Measurements from ENCODE around the gene PMPCA. TPM values are rescaled to one million over a fixed set of nuclear protein-coding genes. Genes with fewer than 3 reads are reported as not detected.

Gene PMPCA
- total and polyA plus RNA-seq, 2 donors (not counting 3 experiments of a cell fraction or from before 2014, with no cell fraction given), result 69.0 to 75.3 TPM

GRCh38 chr9:136470356-136470755 lies 59.9 kb downstream of the PMPCA start:
- no peak for FAIRE-seq
- Histone ChIP-seq H3K9me1 (replicated peaks; ENCODE audit: control insufficient read depth, extremely low read depth, insufficient read depth, low read length) (no peaks in the 10 kb centered on the region), H4K20me1 (replicated peaks; ENCODE audit: control insufficient read depth, extremely low read depth, insufficient read depth, low read length) (no peaks in the 10 kb centered on the region), H3K9ac (replicated peaks; ENCODE audit: extremely low read depth, insufficient read depth, low read length) (no peak overlapping the region), H3K36me3 (ENCODE audit: control insufficient read depth in 2 of 2, extremely low read depth in 1 of 2, insufficient read depth in 2 of 2, low read length in 2 of 2) (peaks cover 28 to 85% of the 10 kb centered on the region in 2 experiments), H3K27me3 (ENCODE audit: control insufficient read depth in 2 of 2, insufficient read depth in 2 of 2, low read length in 2 of 2) (no peaks in the 10 kb centered on the region), H3K9me3 (replicated peaks; ENCODE audit: control insufficient read depth, insufficient read depth, low read length) (no peaks in the 10 kb centered on the region), H3K4me3 (replicated peaks in 1 of 3; ENCODE audit: insufficient read depth in 1 of 3, low read depth in 1 of 3, low read length in 3 of 3) (no peak overlapping the region), H3K27ac (ENCODE audit: insufficient read depth, low read depth, low read length) (no peak overlapping the region), H3K4me2 (ENCODE audit: insufficient read depth, low read length) (no peak overlapping the region), H3K79me2 (ENCODE audit: control insufficient read depth, insufficient read depth, low read length) (peaks cover 50% of the 10 kb centered on the region), H3K4me1 (ENCODE audit: control insufficient read depth, extremely low read depth, insufficient read depth, low read length) (no peaks in the 10 kb centered on the region), H2AFZ (ENCODE audit: low read depth, low read length) (no peak overlapping the region)
- no peak for DNase-seq (ENCODE audit: low read depth, low spot score)
- CTCF ChIA-PET, result no interaction called here
- TF ChIP-seq CTCF (IDR thresholded peaks at IDR 0.05; ENCODE audit: extremely low read depth in 1 of 2, insufficient read depth in 1 of 2, low read depth in 1 of 2, low read length in 2 of 2) (no peak), GATA2 (IDR thresholded peaks at IDR 0.05; ENCODE audit: insufficient read depth, insufficient read length, low read depth, low read length) (no peak)
- BruUV-seq (replicated peaks), result no TSS peak
- intact Hi-C loops (cut with micrococcal nuclease), result no loop called here
- POLR2A ChIA-PET, result no interaction called here
- dilution Hi-C loops (cut with MboI; ENCODE audit: extremely low pct_ligation_motif_present, low sequenced_read_pairs), result no loop called here

- peaks cover 33 to 85% of the 10 kb centered on the region in 2 experiments for H3K36me3 ChIP-seq (ENCODE audit: control insufficient read depth in 2 of 2, extremely low read depth in 1 of 2, insufficient read depth in 2 of 2, low read length in 2 of 2)
Measured at GRCh38 chr9:136470792-136471469, 60.5 kb downstream of the PMPCA start.

More at GRCh38 chr9:136470792-136471469, 60.5 kb downstream of the PMPCA start:
- H3K9ac ChIP-seq (replicated peaks; ENCODE audit: extremely low read depth, insufficient read depth, low read length), result no peak overlapping the region
- TF ChIP-seq POLR2AphosphoS5 (IDR thresholded peaks at IDR 0.05; ENCODE audit: insufficient read depth, low read depth, low read length) (no peak), MYC (IDR thresholded peaks at IDR 0.05; ENCODE audit: low read depth, low read length) (no peak), GATA2 (IDR thresholded peaks at IDR 0.05; ENCODE audit: insufficient read depth, insufficient read length, low read depth, low read length) (no peak), EZH2 (IDR thresholded peaks at IDR 0.05; ENCODE audit: borderline replicate concordance, low read depth, low read length, severe bottlenecking) (no peak), CTCF (IDR thresholded peaks at IDR 0.05; ENCODE audit: extremely low read depth in 1 of 2, insufficient read depth in 1 of 2, low read depth in 1 of 2, low read length in 2 of 2) (no peak), MAX (IDR thresholded peaks at IDR 0.05; ENCODE audit: insufficient read depth, insufficient read length) (no peak), FOS (IDR thresholded peaks at IDR 0.05; ENCODE audit: borderline replicate concordance, insufficient read depth, low read length) (no peak), POLR2A (IDR thresholded peaks at IDR 0.05; ENCODE audit: low read depth, low read length) (no peak), JUN (IDR thresholded peaks at IDR 0.05; ENCODE audit: borderline replicate concordance, insufficient read depth, insufficient read length, low read depth) (no peak)
- DNase-seq (ENCODE audit: low read depth, low spot score) (no peak), FAIRE-seq (no peak)
- no peaks in the 10 kb centered on the region for H4K20me1 ChIP-seq (replicated peaks; ENCODE audit: control insufficient read depth, extremely low read depth, insufficient read depth, low read length)
- no peaks in the 10 kb centered on the region for H3K27me3 ChIP-seq (ENCODE audit: control insufficient read depth in 2 of 2, insufficient read depth in 2 of 2, low read length in 2 of 2)
- POLR2A ChIA-PET, result no interaction called here
- CTCF ChIA-PET, result no interaction called here
- peaks cover 53% of the 10 kb centered on the region for H3K79me2 ChIP-seq (ENCODE audit: control insufficient read depth, insufficient read depth, low read length)
- intact Hi-C loops (cut with micrococcal nuclease) (no loop called here), dilution Hi-C loops (cut with MboI; ENCODE audit: extremely low pct_ligation_motif_present, low sequenced_read_pairs) (no loop called here)
- no peak overlapping the region for H3K4me2 ChIP-seq (ENCODE audit: insufficient read depth, low read length)
- no TSS peak for BruUV-seq (replicated peaks)
- H2AFZ ChIP-seq (ENCODE audit: low read depth, low read length), result no peak overlapping the region
- H3K4me3 ChIP-seq (replicated peaks in 1 of 3; ENCODE audit: insufficient read depth in 1 of 3, low read depth in 1 of 3, low read length in 3 of 3), result no peak overlapping the region
- H3K9me3 ChIP-seq (replicated peaks; ENCODE audit: control insufficient read depth, insufficient read depth, low read length), result no peaks in the 10 kb centered on the region
- no peaks in the 10 kb centered on the region for H3K9me1 ChIP-seq (replicated peaks; ENCODE audit: control insufficient read depth, extremely low read depth, insufficient read depth, low read length)
- no peaks in the 10 kb centered on the region for H3K4me1 ChIP-seq (ENCODE audit: control insufficient read depth, extremely low read depth, insufficient read depth, low read length)
- no peak overlapping the region for H3K27ac ChIP-seq (ENCODE audit: insufficient read depth, low read depth, low read length)

All from endothelial cell of umbilical vein (primary cell).